ENCODE results near the gene AFF1. TPM values are rescaled to one million over a fixed set of nuclear protein-coding genes. Genes with fewer than 3 reads are reported as not detected.

The AFF1 gene
- total RNA-seq, 1 donor, result 21.9 TPM

- H3K4me3 ChIP-seq (ENCODE audit: low read depth, low read length), result peak overlapping the region; percentile 77
- TF ChIP-seq, protein P1, sequence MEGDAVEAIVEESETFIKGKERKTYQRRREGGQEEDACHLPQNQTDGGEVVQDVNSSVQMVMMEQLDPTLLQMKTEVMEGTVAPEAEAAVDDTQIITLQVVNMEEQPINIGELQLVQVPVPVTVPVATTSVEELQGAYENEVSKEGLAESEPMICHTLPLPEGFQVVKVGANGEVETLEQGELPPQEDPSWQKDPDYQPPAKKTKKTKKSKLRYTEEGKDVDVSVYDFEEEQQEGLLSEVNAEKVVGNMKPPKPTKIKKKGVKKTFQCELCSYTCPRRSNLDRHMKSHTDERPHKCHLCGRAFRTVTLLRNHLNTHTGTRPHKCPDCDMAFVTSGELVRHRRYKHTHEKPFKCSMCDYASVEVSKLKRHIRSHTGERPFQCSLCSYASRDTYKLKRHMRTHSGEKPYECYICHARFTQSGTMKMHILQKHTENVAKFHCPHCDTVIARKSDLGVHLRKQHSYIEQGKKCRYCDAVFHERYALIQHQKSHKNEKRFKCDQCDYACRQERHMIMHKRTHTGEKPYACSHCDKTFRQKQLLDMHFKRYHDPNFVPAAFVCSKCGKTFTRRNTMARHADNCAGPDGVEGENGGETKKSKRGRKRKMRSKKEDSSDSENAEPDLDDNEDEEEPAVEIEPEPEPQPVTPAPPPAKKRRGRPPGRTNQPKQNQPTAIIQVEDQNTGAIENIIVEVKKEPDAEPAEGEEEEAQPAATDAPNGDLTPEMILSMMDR (IDR thresholded peaks at IDR 0.05; ENCODE audit: insufficient read depth, low read length), result no peak
- no peak for DNase-seq (ENCODE audit: low read depth)
Observed at GRCh38 chr4:87005690-87006425, 71.0 kb downstream of the AFF1 start.

- no peak for DNase-seq (ENCODE audit: low read depth)
- H3K4me3 ChIP-seq (ENCODE audit: low read depth, low read length), result peak overlapping the region; percentile 77
- TF ChIP-seq, protein P1 (IDR thresholded peaks at IDR 0.05; ENCODE audit: insufficient read depth, low read length), result peak; percentile 54
Observed at GRCh38 chr4:87006426-87006675, 71.5 kb downstream of the AFF1 start.

DNA sequence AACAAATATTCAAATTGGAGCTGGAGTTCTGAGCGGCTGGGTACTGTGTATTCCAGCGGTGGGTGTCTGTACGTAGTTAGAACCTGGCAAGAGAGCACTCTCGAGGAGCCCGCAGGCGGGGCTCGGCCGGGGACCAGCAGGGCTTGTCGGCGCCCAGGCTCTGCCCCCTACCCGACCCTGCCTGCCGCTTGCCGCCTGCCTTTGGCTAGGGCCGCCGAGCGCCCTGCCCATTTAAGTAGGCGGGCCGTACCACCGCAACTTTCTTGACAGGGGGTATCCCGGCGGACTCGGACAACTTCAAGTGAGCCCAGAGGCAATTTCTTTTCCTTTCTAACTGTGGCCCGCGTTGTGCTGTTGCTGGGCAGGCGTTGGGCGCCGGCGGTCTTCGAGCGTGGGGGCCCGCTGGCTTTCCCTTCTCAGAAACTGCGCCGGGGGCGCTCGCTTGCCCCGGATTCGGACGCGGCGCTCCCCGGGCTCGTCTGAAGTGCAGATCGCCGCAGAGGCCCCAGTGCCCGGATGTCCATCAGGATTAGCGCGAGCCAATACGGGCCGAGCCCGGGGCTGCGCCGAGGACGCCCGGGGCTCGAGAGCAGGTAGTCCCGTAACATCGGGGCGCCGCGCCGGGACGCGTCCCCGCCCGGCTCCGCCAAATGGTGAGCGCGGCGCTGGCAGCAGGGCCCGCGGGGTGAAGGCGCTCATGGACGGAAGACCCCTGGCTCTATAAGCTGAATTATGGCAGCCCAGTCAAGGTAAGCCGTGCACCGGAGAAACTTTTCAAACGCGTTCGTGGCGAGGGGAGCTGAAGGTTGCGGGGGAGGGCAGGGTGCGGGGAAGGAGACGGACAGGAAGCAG lies 72.1 kb downstream of the AFF1 start:
- peak overlapping the region; percentile 77 for H3K4me3 ChIP-seq (ENCODE audit: low read depth, low read length)
- TF ChIP-seq, protein P1 (IDR thresholded peaks at IDR 0.05; ENCODE audit: insufficient read depth, low read length), result no peak
- DNase-seq (ENCODE audit: low read depth), result peak; percentile 94

- peak; percentile 63 for DNase-seq (ENCODE audit: low read depth)
- H3K4me3 ChIP-seq (ENCODE audit: low read depth, low read length), result peak overlapping the region; percentile 77
- TF ChIP-seq, protein P1 (IDR thresholded peaks at IDR 0.05; ENCODE audit: insufficient read depth, low read length), result no peak
Observed at GRCh38 chr4:87007528-87008446, 73.0 kb downstream of the AFF1 start.

- DNase-seq (ENCODE audit: low read depth), result no peak
- H3K4me3 ChIP-seq (ENCODE audit: low read depth, low read length), result peak overlapping the region; percentile 44
- TF ChIP-seq, protein P1 (IDR thresholded peaks at IDR 0.05; ENCODE audit: insufficient read depth, low read length), result no peak
Observed at GRCh38 chr4:87009095-87009648, 74.4 kb downstream of the AFF1 start.

GRCh38 chr4:87010192-87010591 lies 75.4 kb downstream of the AFF1 start:
- H3K4me3 ChIP-seq (ENCODE audit: low read depth, low read length), result no peak overlapping the region
- no peak for DNase-seq (ENCODE audit: low read depth)
- TF ChIP-seq, protein P1 (IDR thresholded peaks at IDR 0.05; ENCODE audit: insufficient read depth, low read length), result no peak

Data from fibroblast of the aortic adventitia (primary cell).